Vagina (tissue), 2 donors: Measurements from ENCODE around the gene ERG28. TPM values are rescaled to one million over a fixed set of nuclear protein-coding genes. Genes with fewer than 3 reads are reported as not detected.

Experiments used
- DNase-seq, 2 donors: peaks; one replicate each; pipeline ENCODE4 v3.0.0-alpha.2; 2017; ENCODE audit errors: extremely low spot score in 2 of 2
- H3K27ac ChIP-seq: fragments of 200-600 bp; sonication (generic); one replicate; pipeline ENCODE4 v1.5.1; 2019
- H3K27me3 ChIP-seq: fragments of 200-600 bp; sonication (generic); one replicate; pipeline ENCODE4 v1.5.1; 2019
- H3K36me3 ChIP-seq, 2 donors: fragments of 200-600 bp; sonication (generic); one replicate each; pipeline ENCODE4 v1.5.1; 2017 to 2019
- H3K4me1 ChIP-seq: fragments of 200-600 bp; sonication (generic); one replicate; pipeline ENCODE4 v1.5.1; 2019
- H3K4me3 ChIP-seq, 2 donors: fragments of 200-600 bp; sonication (generic); 1 replicate in 1 of 2; 2 replicates in 1 of 2; pipeline ENCODE4 v1.5.1; 2016 to 2019
- H3K9me3 ChIP-seq: fragments of 200-600 bp; sonication (generic); one replicate; pipeline ENCODE4 v1.5.1; 2019
- POLR2A ChIP-seq, 2 donors: fragments of 450-650 bp; IDR thresholded peaks; one replicate each; pipeline ENCODE4 v1.6.1; 2017; ENCODE audit warnings: antibody characterized with exemption in 2 of 2, mild to moderate bottlenecking in 2 of 2, moderate library complexity in 2 of 2
- POLR2AphosphoS5 ChIP-seq, 2 donors: sonication (generic); formaldehyde crosslinking; IDR thresholded peaks; one replicate each; pipeline ENCODE4 v1.9.0; 2017; ENCODE audit warnings: antibody characterized with exemption in 2 of 2, mild to moderate bottlenecking in 2 of 2, low read depth in 1 of 2; ENCODE audit not compliant: insufficient read depth in 1 of 2
- intact Hi-C: fragments of 100-400 bp; cut with DNase I; formaldehyde crosslinking; loops from one replicate; pipeline ENCODE4 v1.15.1; 2023
- total RNA-seq: library from RNA; depleted of rRNA; stranded (reverse); fragments of >200 nt; gene quantifications from one replicate; pipeline ENCODE4 v1.2.3, GENCODE V29; 2016
- TF ChIP-seq, protein P1 (sequence below), 3 experiments: fragments of 450-650 bp in 2 of 3; fragments of 200-600 bp in 1 of 3; sonication (generic) in 1 of 3; IDR thresholded peaks; one replicate each; pipeline ENCODE4 v1.5.1; 2017 to 2019; ENCODE audit warnings: antibody characterized with exemption in 3 of 3, mild to moderate bottlenecking in 2 of 3, moderate library complexity in 2 of 3

The ERG28 gene
- total RNA-seq, 1 donor from 2014 or later: 9.6 TPM

DNA sequence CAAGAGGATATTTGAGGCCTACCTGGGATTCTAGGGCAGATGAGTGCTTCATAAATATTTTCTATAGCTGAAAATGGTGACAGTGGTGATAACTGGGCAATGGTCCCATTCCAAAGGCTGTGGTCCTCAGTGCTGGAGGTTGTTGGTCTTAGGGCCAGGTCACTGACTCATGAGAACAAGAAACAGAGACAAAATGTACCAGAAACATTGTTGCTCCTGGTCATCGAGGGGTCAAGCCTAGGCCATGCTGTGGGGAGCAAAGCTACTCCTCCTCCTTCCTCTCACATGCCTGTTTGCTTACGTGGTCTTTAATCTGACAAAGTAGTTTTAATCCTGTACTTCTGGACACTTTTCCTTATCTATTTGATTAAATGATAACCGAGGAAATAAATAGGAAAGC lies 33.8 kb downstream of the ERG28 start:
- Histone ChIP-seq H3K27me3 (no peaks in the 10 kb centered on the region), H3K9me3 (no peaks in the 10 kb centered on the region), H3K36me3 (no peaks in the 10 kb centered on the region), H3K4me3 (no peak overlapping the region), H3K4me1 (no peaks in the 10 kb centered on the region), H3K27ac (no peak overlapping the region)
- intact Hi-C loops: no loop called here
- no peak for DNase-seq
- TF ChIP-seq POLR2AphosphoS5 (IDR thresholded peaks at IDR 0.05; ENCODE audit: insufficient read depth in 1 of 2, low read depth in 1 of 2): no peak
- TF ChIP-seq, protein P1, sequence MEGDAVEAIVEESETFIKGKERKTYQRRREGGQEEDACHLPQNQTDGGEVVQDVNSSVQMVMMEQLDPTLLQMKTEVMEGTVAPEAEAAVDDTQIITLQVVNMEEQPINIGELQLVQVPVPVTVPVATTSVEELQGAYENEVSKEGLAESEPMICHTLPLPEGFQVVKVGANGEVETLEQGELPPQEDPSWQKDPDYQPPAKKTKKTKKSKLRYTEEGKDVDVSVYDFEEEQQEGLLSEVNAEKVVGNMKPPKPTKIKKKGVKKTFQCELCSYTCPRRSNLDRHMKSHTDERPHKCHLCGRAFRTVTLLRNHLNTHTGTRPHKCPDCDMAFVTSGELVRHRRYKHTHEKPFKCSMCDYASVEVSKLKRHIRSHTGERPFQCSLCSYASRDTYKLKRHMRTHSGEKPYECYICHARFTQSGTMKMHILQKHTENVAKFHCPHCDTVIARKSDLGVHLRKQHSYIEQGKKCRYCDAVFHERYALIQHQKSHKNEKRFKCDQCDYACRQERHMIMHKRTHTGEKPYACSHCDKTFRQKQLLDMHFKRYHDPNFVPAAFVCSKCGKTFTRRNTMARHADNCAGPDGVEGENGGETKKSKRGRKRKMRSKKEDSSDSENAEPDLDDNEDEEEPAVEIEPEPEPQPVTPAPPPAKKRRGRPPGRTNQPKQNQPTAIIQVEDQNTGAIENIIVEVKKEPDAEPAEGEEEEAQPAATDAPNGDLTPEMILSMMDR (IDR thresholded peaks at IDR 0.05): no peak
- no peak for TF ChIP-seq POLR2A (IDR thresholded peaks at IDR 0.05)

DNA sequence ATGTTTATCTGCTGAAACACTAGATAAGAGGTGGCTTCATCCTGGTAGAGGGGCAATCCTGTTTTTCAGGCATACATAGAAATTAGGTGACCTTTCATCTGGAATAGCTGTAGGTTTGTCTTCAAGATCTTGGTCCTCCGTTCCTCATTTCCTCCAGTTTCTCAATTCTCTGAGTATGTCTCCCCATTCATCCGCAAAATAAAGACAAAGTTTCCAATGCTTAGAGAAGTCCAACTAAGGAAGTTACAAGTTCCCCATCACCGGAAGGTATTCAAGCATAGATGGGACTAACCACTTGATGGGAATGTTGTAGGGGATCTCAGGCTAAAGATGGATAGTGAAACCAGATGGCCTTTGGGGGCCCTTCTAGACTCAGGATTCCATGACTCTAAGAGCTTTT lies 34.3 kb downstream of the ERG28 start:
- H3K9me3 ChIP-seq: no peaks in the 10 kb centered on the region
- TF ChIP-seq POLR2A (IDR thresholded peaks at IDR 0.05) (no peak), POLR2AphosphoS5 (IDR thresholded peaks at IDR 0.05; ENCODE audit: insufficient read depth in 1 of 2, low read depth in 1 of 2) (no peak)
- TF ChIP-seq, protein P1 (IDR thresholded peaks at IDR 0.05): no peak
- H3K27me3 ChIP-seq: no peaks in the 10 kb centered on the region
- H3K4me3 ChIP-seq: no peak overlapping the region
- no peaks in the 10 kb centered on the region for H3K4me1 ChIP-seq
- H3K27ac ChIP-seq: no peak overlapping the region
- no peak for DNase-seq
- intact Hi-C loops: no loop called here
- no peaks in the 10 kb centered on the region for H3K36me3 ChIP-seq

DNA sequence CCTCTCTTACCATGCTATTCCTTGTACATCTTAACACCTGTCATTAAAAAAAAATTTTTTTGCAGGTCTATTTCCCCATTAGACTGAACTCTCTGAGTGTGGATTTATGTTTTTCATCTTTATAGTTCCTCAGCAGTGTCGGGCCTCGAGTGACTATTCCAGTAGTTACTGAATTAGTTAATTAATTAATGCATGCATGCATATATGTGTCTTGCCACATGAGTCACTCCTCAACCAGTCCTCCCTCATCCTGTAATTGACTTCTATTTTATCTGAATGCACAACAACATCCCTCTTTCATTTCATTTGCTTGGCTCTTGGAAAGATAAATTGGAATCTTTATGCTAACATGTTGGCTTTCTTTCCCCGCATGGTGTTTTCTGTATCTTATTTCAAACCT lies 35.6 kb downstream of the ERG28 start:
- no peak for DNase-seq
- no peak overlapping the region for H3K27ac ChIP-seq
- TF ChIP-seq, protein P1 (IDR thresholded peaks at IDR 0.05): no peak
- TF ChIP-seq POLR2A (IDR thresholded peaks at IDR 0.05) (no peak), POLR2AphosphoS5 (IDR thresholded peaks at IDR 0.05; ENCODE audit: insufficient read depth in 1 of 2, low read depth in 1 of 2) (no peak)
- H3K27me3 ChIP-seq: no peaks in the 10 kb centered on the region
- intact Hi-C loops: no loop called here
- no peak overlapping the region for H3K4me3 ChIP-seq
- no peaks in the 10 kb centered on the region for H3K4me1 ChIP-seq
- no peaks in the 10 kb centered on the region for H3K9me3 ChIP-seq
- no peaks in the 10 kb centered on the region for H3K36me3 ChIP-seq

DNA sequence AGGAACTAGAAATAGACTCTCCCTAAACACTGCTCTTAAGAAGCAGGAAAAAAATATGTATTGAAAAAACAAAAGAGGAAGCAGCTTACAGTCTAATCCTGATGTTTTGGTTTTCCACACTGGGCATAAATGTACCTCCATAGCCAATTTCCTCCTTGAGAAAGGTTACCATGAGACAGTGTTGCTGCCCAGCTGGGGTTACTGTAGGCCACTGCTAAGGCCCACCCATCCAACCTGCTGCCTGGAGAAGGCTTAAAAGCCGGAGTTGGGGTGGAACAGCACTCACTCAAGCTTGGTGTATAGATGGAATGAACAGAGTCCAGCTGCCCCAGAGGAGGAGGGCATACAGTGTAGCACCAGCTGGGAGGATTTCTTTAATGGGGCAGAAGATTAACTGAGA lies 41.1 kb downstream of the ERG28 start:
- no peaks in the 10 kb centered on the region for H3K9me3 ChIP-seq
- H3K4me3 ChIP-seq: no peak overlapping the region
- H3K36me3 ChIP-seq: no peaks in the 10 kb centered on the region
- no peaks in the 10 kb centered on the region for H3K4me1 ChIP-seq
- H3K27ac ChIP-seq: no peak overlapping the region
- no peaks in the 10 kb centered on the region for H3K27me3 ChIP-seq
- no peak for DNase-seq
- no peak for TF ChIP-seq POLR2AphosphoS5 (IDR thresholded peaks at IDR 0.05; ENCODE audit: insufficient read depth in 1 of 2, low read depth in 1 of 2)
- TF ChIP-seq, protein P1 (IDR thresholded peaks at IDR 0.05): no peak
- no peak for TF ChIP-seq POLR2A (IDR thresholded peaks at IDR 0.05)
- intact Hi-C loops: no loop called here

DNA sequence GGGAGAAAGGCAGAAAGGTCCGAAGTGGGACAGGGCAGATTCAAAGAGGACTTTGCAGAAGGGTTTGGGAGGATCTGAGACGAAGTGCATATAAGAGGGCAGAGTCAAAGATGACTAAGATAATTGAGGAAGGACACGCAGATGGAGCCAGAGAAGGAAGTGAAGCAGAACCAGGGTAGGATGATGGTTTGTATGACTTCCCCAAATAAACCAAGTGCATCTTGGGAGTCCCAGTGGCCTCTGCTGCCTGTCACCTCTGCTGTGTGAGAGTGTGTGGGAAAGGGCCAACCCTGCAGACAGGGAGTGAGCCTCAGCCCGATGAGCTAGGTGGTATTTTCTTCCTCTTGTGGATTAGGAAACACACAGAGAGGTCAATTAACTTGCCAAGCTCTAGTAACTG lies 45.5 kb downstream of the ERG28 start:
- no peak overlapping the region for H3K4me3 ChIP-seq
- intact Hi-C loops: no loop called here
- no peak overlapping the region for H3K27ac ChIP-seq
- TF ChIP-seq, protein P1 (IDR thresholded peaks at IDR 0.05): no peak
- no peak for TF ChIP-seq POLR2AphosphoS5 (IDR thresholded peaks at IDR 0.05; ENCODE audit: insufficient read depth in 1 of 2, low read depth in 1 of 2)
- no peak for TF ChIP-seq POLR2A (IDR thresholded peaks at IDR 0.05)
- H3K27me3 ChIP-seq: no peaks in the 10 kb centered on the region
- H3K9me3 ChIP-seq: no peaks in the 10 kb centered on the region
- no peak for DNase-seq
- no peaks in the 10 kb centered on the region for H3K36me3 ChIP-seq
- peaks cover 6% of the 10 kb centered on the region for H3K4me1 ChIP-seq
